ENCODE measurements around the gene CTNNA3. TPM values are rescaled to one million over a fixed set of nuclear protein-coding genes. Genes with fewer than 3 reads are reported as not detected.

The CTNNA3 gene
- total RNA-seq, 2 donors from 2014 or later = 3.2 to 7.2 TPM

DNA sequence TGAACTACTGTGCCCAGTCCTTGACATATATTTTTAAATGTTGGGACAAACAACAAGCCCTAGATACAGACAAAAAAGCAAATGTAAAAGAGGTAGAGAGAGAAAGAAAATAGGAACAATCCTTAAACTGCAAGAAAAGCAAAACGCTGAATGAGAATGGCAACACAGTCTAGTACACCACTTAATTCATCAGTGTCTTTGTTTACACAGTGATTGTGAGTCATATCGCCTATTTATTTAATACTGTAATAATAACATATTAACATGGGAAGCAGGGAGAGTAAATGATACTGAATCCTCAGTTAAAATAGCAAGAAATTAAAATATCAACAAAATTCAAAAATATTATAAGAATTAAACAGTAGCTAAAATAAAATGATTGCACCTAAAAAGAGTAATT, 780.0 kb downstream of the CTNNA3 start:
- no peak overlapping the region for H3K27ac ChIP-seq (ENCODE audit: low read depth, low read length)
- H3K9me3 Mint-ChIP-seq = no peaks in the 10 kb centered on the region
- H3K9ac ChIP-seq (ENCODE audit: extremely low read depth, low read length, poor library complexity, severe bottlenecking) = no peak overlapping the region
- H3K27ac Mint-ChIP-seq = no peak overlapping the region
- no peaks in the 10 kb centered on the region for H3K4me1 ChIP-seq (ENCODE audit: control insufficient read depth, insufficient read depth, low read length)
- H3K4me3 ChIP-seq (ENCODE audit: low read length) = no peak overlapping the region
- no peaks in the 10 kb centered on the region for H3K36me3 ChIP-seq (ENCODE audit: control insufficient read depth, insufficient read depth, low read length)
- no peak for DNase-seq
- H3K4me1 Mint-ChIP-seq = no peaks in the 10 kb centered on the region
- no peaks in the 10 kb centered on the region for H3K27me3 ChIP-seq (ENCODE audit: control insufficient read depth, insufficient read depth, low read length, poor library complexity, severe bottlenecking)
- H3K36me3 Mint-ChIP-seq (ENCODE audit: low read depth) = no peaks in the 10 kb centered on the region
- no peak overlapping the region for H3K4me3 Mint-ChIP-seq
- no peaks in the 10 kb centered on the region for H3K9me3 ChIP-seq (ENCODE audit: control insufficient read depth, low read length)
- no CpG with 5 or more reads among the region's 2 CpGs for WGBS, 2 experiments (ENCODE audit: insufficient coverage in 1 of 2, insufficient read length in 1 of 2)
- TF ChIP-seq, protein P1, sequence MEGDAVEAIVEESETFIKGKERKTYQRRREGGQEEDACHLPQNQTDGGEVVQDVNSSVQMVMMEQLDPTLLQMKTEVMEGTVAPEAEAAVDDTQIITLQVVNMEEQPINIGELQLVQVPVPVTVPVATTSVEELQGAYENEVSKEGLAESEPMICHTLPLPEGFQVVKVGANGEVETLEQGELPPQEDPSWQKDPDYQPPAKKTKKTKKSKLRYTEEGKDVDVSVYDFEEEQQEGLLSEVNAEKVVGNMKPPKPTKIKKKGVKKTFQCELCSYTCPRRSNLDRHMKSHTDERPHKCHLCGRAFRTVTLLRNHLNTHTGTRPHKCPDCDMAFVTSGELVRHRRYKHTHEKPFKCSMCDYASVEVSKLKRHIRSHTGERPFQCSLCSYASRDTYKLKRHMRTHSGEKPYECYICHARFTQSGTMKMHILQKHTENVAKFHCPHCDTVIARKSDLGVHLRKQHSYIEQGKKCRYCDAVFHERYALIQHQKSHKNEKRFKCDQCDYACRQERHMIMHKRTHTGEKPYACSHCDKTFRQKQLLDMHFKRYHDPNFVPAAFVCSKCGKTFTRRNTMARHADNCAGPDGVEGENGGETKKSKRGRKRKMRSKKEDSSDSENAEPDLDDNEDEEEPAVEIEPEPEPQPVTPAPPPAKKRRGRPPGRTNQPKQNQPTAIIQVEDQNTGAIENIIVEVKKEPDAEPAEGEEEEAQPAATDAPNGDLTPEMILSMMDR (conservative IDR thresholded peaks at IDR 0.05) = no peak
- H3K27me3 Mint-ChIP-seq (ENCODE audit: insufficient read depth) = no peaks in the 10 kb centered on the region

DNA sequence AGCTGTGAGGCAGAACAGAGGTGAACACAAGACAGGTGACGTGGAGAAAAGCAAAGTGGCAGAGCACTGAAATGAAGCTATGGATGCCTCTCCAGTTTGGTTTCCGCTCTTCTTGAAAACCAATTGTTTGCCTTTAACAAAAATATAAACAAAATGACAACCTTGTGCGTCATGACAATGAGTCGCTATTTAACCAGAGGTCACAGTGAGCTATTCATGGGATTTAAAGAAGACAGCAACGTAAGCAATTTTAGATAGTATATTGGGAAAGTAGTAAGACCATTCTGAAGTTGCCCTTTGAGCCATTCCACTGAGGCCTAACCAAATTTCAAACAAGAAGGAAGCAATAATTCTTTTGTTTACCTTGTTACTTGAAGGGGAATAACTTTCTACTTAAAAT, 785.3 kb downstream of the CTNNA3 start:
- H3K4me1 ChIP-seq (ENCODE audit: control insufficient read depth, insufficient read depth, low read length) = no peaks in the 10 kb centered on the region
- H3K4me3 Mint-ChIP-seq = no peak overlapping the region
- no peaks in the 10 kb centered on the region for H3K36me3 Mint-ChIP-seq (ENCODE audit: low read depth)
- no peaks in the 10 kb centered on the region for H3K27me3 ChIP-seq (ENCODE audit: control insufficient read depth, insufficient read depth, low read length, poor library complexity, severe bottlenecking)
- H3K27me3 Mint-ChIP-seq (ENCODE audit: insufficient read depth) = no peaks in the 10 kb centered on the region
- no peak for DNase-seq
- no peak overlapping the region for H3K27ac ChIP-seq (ENCODE audit: low read depth, low read length)
- TF ChIP-seq, protein P1 (conservative IDR thresholded peaks at IDR 0.05) = no peak
- 91 to 96% methylated on average over 4 to 5 of the region's 5 CpGs for WGBS, 2 experiments (ENCODE audit: insufficient coverage in 1 of 2, insufficient read length in 1 of 2)
- H3K9me3 Mint-ChIP-seq = no peaks in the 10 kb centered on the region
- no peak overlapping the region for H3K4me3 ChIP-seq (ENCODE audit: low read length)
- H3K27ac Mint-ChIP-seq = no peak overlapping the region
- no peaks in the 10 kb centered on the region for H3K4me1 Mint-ChIP-seq
- H3K9ac ChIP-seq (ENCODE audit: extremely low read depth, low read length, poor library complexity, severe bottlenecking) = no peak overlapping the region
- H3K9me3 ChIP-seq (ENCODE audit: control insufficient read depth, low read length) = no peaks in the 10 kb centered on the region
- no peaks in the 10 kb centered on the region for H3K36me3 ChIP-seq (ENCODE audit: control insufficient read depth, insufficient read depth, low read length)

DNA sequence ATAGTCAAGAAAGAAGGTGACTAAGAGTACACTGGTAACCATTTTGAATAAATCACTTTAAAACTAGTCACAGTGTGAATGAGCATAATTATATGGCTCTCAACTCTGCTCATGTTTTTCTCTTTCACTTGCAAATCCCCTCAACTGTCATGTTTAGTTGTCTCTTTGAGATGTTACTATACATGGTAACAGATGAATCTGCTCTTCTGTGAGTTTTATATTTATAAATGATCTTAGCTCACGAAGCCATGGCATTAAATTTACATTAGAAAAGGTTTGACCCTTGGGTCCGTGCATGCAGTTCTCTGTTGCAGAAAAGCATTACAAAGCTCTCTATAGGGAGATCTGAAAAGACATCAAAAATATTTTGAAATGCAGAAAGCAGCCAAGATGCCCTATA, 803.1 kb downstream of the CTNNA3 start:
- no peak overlapping the region for H3K4me3 ChIP-seq (ENCODE audit: low read length)
- H3K4me1 ChIP-seq (ENCODE audit: control insufficient read depth, insufficient read depth, low read length) = no peaks in the 10 kb centered on the region
- WGBS, 2 experiments (ENCODE audit: insufficient coverage in 1 of 2, insufficient read length in 1 of 2) = 35 to 37% methylated on average over 2 of the region's 2 CpGs
- peak overlapping the region; percentile 42 for H3K27ac ChIP-seq (ENCODE audit: low read depth, low read length)
- peaks cover 3% of the 10 kb centered on the region for H3K9me3 ChIP-seq (ENCODE audit: control insufficient read depth, low read length)
- H3K27ac Mint-ChIP-seq = no peak overlapping the region
- H3K27me3 Mint-ChIP-seq (ENCODE audit: insufficient read depth) = peaks cover 2% of the 10 kb centered on the region
- no peak for DNase-seq
- no peak overlapping the region for H3K9ac ChIP-seq (ENCODE audit: extremely low read depth, low read length, poor library complexity, severe bottlenecking)
- no peaks in the 10 kb centered on the region for H3K36me3 ChIP-seq (ENCODE audit: control insufficient read depth, insufficient read depth, low read length)
- H3K9me3 Mint-ChIP-seq = peaks cover 2% of the 10 kb centered on the region
- H3K27me3 ChIP-seq (ENCODE audit: control insufficient read depth, insufficient read depth, low read length, poor library complexity, severe bottlenecking) = no peaks in the 10 kb centered on the region
- H3K36me3 Mint-ChIP-seq (ENCODE audit: low read depth) = no peaks in the 10 kb centered on the region
- H3K4me3 Mint-ChIP-seq = no peak overlapping the region
- TF ChIP-seq, protein P1 (conservative IDR thresholded peaks at IDR 0.05) = no peak
- peaks cover 11% of the 10 kb centered on the region for H3K4me1 Mint-ChIP-seq
